GM12878 (cell line): Measurements from ENCODE around the gene COPZ2. TPM values are rescaled to one million over a fixed set of nuclear protein-coding genes. Genes with fewer than 3 reads are reported as not detected.

Source experiments
- ATAC-seq: fragments of 200-7000 bp; cut with Tn5 transposase; 3 replicates; pipeline ENCODE4 v1.9.1; 2020; ENCODE audit warnings: mild to moderate bottlenecking, moderate library complexity
- BruUV-seq: library from RNA; stranded (reverse); fragments of 400-500 nt; replicated peaks from 2 replicates; lab custom pipeline; 2021; lab: Mats Ljungman, UMichigan
- CTCF ChIA-PET: fragments of 300-600 bp; sonication (Branson Sonifier 250); formaldehyde crosslinking; extraction: SDS; loops from one replicate; lab custom pipeline; 2021; ENCODE audit warnings: inconsistent platforms; lab: Yijun Ruan, JAX
- POLR2A ChIA-PET: fragments of 350-600 bp; formaldehyde crosslinking; extraction: SDS; loops from one replicate; lab custom pipeline; 2021; ENCODE audit warnings: inconsistent platforms; lab: Charles Lee
- RAD21 ChIA-PET: fragments of 300-600 bp; sonication (Branson Sonifier 250); formaldehyde crosslinking; loops from one replicate; lab custom pipeline; 2023; ENCODE audit warnings: antibody characterized with exemption; ENCODE audit not compliant: unreplicated experiment; lab: Charles Lee
- SMC1A ChIA-PET: fragments of 300-600 bp; sonication (Branson Sonifier 250); formaldehyde crosslinking; loops from one replicate; lab custom pipeline; 2023; ENCODE audit not compliant: unreplicated experiment, uncharacterized antibody; lab: Charles Lee
- DNase-seq: peaks from one replicate; pipeline ENCODE4 v3.0.0-alpha.2; 2011; ENCODE audit warnings: low read depth, low spot score
- FAIRE-seq: peaks from 3 replicates; lab custom pipeline; 2011; peaks lifted over from hg19 to GRCh38; lab: Jason Lieb, UNC
- H2AFZ ChIP-seq: 2 replicates; pipeline ENCODE4 v1.6.0; 2011; ENCODE audit warnings: low read depth, low read length, control low read depth; ENCODE audit not compliant: control insufficient read depth
- H3K27ac ChIP-seq: 2 replicates; pipeline ENCODE4 v1.5.1; 2011; ENCODE audit warnings: control low read depth; ENCODE audit not compliant: control insufficient read depth, insufficient read depth
- H3K27me3 ChIP-seq, 2 experiments: replicated peaks in 1 of 2; 2 replicates each; pipeline versions ENCODE4 v1.6.0 to v1.6.1; 2011; ENCODE audit warnings: low read length in 1 of 2; ENCODE audit not compliant: control insufficient read depth in 2 of 2, insufficient read depth in 2 of 2
- H3K36me3 ChIP-seq, 2 experiments: 2 replicates each; pipeline ENCODE4 v1.5.1; 2011; ENCODE audit warnings: low read length in 1 of 2; ENCODE audit not compliant: control insufficient read depth in 2 of 2, insufficient read depth in 2 of 2
- H3K4me1 ChIP-seq: 2 replicates; pipeline ENCODE4 v1.6.1; 2011; ENCODE audit warnings: mild to moderate bottlenecking, low read length, moderate library complexity, mixed read lengths; ENCODE audit not compliant: control insufficient read depth, insufficient read depth
- H3K4me2 ChIP-seq: 2 replicates; pipeline ENCODE4 v1.6.0; 2011; ENCODE audit warnings: control low read depth; ENCODE audit not compliant: control insufficient read depth, insufficient read depth
- H3K4me3 ChIP-seq: fragments of 200-600 bp; sonication (generic); 2 replicates; pipeline ENCODE4 v1.5.1; 2016
- H3K79me2 ChIP-seq: 2 replicates; pipeline ENCODE4 v1.6.0; 2011; ENCODE audit warnings: low read length; ENCODE audit not compliant: control insufficient read depth, insufficient read depth
- H3K9ac ChIP-seq: 2 replicates; pipeline ENCODE4 v1.8.0; 2011; ENCODE audit warnings: low read length, control low read depth, mixed read lengths; ENCODE audit not compliant: control insufficient read depth, insufficient read depth
- H3K9me3 ChIP-seq: replicated peaks from 3 replicates; pipeline ENCODE4 v1.5.1; 2011; ENCODE audit warnings: mild to moderate bottlenecking, low read length; ENCODE audit not compliant: control insufficient read depth, insufficient read depth
- H4K20me1 ChIP-seq: 2 replicates; pipeline ENCODE4 v1.6.0; 2011; ENCODE audit not compliant: control insufficient read depth, insufficient read depth
- CHD1 ChIP-seq: IDR thresholded peaks from 2 replicates; pipeline ENCODE4 v1.6.1; 2012; ENCODE audit warnings: low read depth, low read length, improper control_type of control experiment
- MTA3 ChIP-seq: IDR thresholded peaks from 2 replicates; pipeline ENCODE4 v1.6.1; 2012; ENCODE audit warnings: low read length, inconsistent platforms, borderline replicate concordance
- NBN ChIP-seq: fragments of 450-650 bp; IDR thresholded peaks from 2 replicates; pipeline ENCODE4 v1.6.1; 2016
- PML ChIP-seq: IDR thresholded peaks from 2 replicates; pipeline ENCODE4 v1.6.1; 2012; ENCODE audit warnings: low read length, inconsistent platforms
- ZNF207 ChIP-seq: fragments of 450-650 bp; IDR thresholded peaks from 2 replicates; pipeline ENCODE4 v1.6.1; 2014; ENCODE audit warnings: antibody characterized with exemption, mild to moderate bottlenecking, borderline replicate concordance
- ZNF274 ChIP-seq: IDR thresholded peaks from one replicate; pipeline ENCODE4 v1.8.0; 2011; ENCODE audit not compliant: insufficient read length, insufficient read depth
- WGBS: methylation state at CpG from one replicate; pipeline ENCODE4 v1.1.6; 2016; ENCODE audit warnings: low lambda C conversion rate; ENCODE audit not compliant: insufficient replicate concordance, insufficient coverage; ENCODE audit errors: missing lambda C conversion rate; 5-methylcytosine and 5-hydroxymethylcytosine counted together
- in situ Hi-C: fragments of 300-500 bp; cut with MboI; formaldehyde crosslinking; loops from 9 replicates; pipeline ENCODE4 v1.14.3; 2018; ENCODE audit warnings: mixed read lengths
- intact Hi-C: fragments of 100-400 bp; cut with micrococcal nuclease; formaldehyde crosslinking; loops from one replicate; pipeline ENCODE4 v1.14.2; 2022; ENCODE audit not compliant: unreplicated experiment
- polyA plus RNA-seq, 11 experiments: library from polyadenylated mRNA; depleted of rRNA in 4 of 11; unstranded in 6 of 11; stranded (reverse) in 5 of 11; fragments of >200 nt; fragmentation: Nextera tagmentation in 4 of 11; fragmentation: Illumina TruSeq in 1 of 11; extraction: Ambion mirVana in 4 of 11; extraction: Trizol in 1 of 11; gene quantifications; 1 replicate in 1 of 11; 2 replicates in 10 of 11; pipeline versions ENCODE4 v1.2.1 to v1.2.3, GENCODE V29; 2011 to 2016; ENCODE audit warnings: inconsistent platforms in 2 of 11, missing spikeins in 2 of 11, low read depth in 1 of 11
- total RNA-seq, 4 experiments: library from RNA; depleted of rRNA in 3 of 4; stranded (reverse); fragments of >200 nt in 3 of 4; fragmentation: Illumina TruSeq in 1 of 4; extraction: Trizol in 1 of 4; gene quantifications; 2 replicates each; pipeline versions ENCODE4 v1.2.1 to v1.2.3, GENCODE V29; 2013 to 2021
- TF ChIP-seq, protein P1 (sequence below): fragments of 150-350 bp; IDR thresholded peaks from 2 replicates; pipeline ENCODE4 v1.6.1; 2016; ENCODE audit warnings: low read depth, low read length

COPZ2 gene
- total and polyA plus RNA-seq, 10 of the 15 experiments (the other 5 are each of a cell fraction or from before 2014, with no cell fraction given), result 0.20 to 4.3 (median 2.6) TPM

GRCh38 chr17:47995241-47995935 lies 42.2 kb downstream of the COPZ2 start:
- in situ Hi-C loops, result no loop called here
- Histone ChIP-seq H3K4me2 (no peak overlapping the region), H3K27me3 (no peaks in the 10 kb centered on the region), H3K36me3 (no peaks in the 10 kb centered on the region), H3K9ac (no peak overlapping the region), H4K20me1 (no peaks in the 10 kb centered on the region), H3K9me3 (no peaks in the 10 kb centered on the region), H3K79me2 (no peaks in the 10 kb centered on the region), H3K4me1 (no peaks in the 10 kb centered on the region), H3K27ac (no peak overlapping the region), H2AFZ (no peak overlapping the region), H3K4me3 (no peak overlapping the region)
- BruUV-seq, result no TSS peak
- no peak for TF ChIP-seq NBN
- no peak for TF ChIP-seq MTA3
- FAIRE-seq, result no peak
- POLR2A ChIA-PET, result interaction anchor here (1.4 kb wide), 1 partner anchor 17 kb away, joined by 3 read pairs; no protein-coding TSS in a partner anchor
- SMC1A ChIA-PET, result interaction anchor here (1.1 kb wide), 1 partner anchor 17 kb away, joined by 5 read pairs; no protein-coding TSS in a partner anchor
- 60% methylated on average over 13 of the region's 13 CpGs for WGBS
- CTCF ChIA-PET, result interaction anchor here (0.7 to 2.8 kb wide), 5 partner anchors 8 to 49 kb away, joined by 3 to 7 read pairs (median 4); partner anchors contain the start of gene CDK5RAP3
- intact Hi-C loops, result no loop called here
- ATAC-seq, result no peak
- RAD21 ChIA-PET, result interaction anchor here (1.6 kb wide), 1 partner anchor 23 kb away, joined by 6 read pairs; no protein-coding TSS in a partner anchor
- DNase-seq, result no peak

DNA sequence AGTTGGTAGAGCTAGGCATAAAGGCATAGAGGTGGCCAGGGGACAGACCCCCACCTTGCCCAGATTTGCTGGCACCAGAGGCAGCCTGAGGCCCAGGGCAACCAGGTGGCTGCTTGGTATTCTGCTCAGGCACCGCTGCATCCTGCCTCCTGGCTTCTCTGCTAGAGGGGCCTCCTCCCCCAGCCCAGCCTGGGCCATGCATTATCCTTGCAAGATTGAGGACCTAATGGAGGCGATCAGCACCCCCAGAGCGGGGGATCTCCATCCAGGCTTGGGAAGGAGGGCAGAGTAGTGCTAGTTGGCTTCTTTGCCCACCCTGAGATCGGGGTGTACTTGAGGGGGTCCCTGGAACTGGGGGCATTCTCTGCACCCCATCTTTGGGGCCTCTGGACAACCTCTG lies 42.9 kb downstream of the COPZ2 start:
- H3K4me3 ChIP-seq, result no peak overlapping the region
- no peak for TF ChIP-seq ZNF207
- no peak for TF ChIP-seq ZNF274
- no peak for TF ChIP-seq PML
- TF ChIP-seq, protein P1, sequence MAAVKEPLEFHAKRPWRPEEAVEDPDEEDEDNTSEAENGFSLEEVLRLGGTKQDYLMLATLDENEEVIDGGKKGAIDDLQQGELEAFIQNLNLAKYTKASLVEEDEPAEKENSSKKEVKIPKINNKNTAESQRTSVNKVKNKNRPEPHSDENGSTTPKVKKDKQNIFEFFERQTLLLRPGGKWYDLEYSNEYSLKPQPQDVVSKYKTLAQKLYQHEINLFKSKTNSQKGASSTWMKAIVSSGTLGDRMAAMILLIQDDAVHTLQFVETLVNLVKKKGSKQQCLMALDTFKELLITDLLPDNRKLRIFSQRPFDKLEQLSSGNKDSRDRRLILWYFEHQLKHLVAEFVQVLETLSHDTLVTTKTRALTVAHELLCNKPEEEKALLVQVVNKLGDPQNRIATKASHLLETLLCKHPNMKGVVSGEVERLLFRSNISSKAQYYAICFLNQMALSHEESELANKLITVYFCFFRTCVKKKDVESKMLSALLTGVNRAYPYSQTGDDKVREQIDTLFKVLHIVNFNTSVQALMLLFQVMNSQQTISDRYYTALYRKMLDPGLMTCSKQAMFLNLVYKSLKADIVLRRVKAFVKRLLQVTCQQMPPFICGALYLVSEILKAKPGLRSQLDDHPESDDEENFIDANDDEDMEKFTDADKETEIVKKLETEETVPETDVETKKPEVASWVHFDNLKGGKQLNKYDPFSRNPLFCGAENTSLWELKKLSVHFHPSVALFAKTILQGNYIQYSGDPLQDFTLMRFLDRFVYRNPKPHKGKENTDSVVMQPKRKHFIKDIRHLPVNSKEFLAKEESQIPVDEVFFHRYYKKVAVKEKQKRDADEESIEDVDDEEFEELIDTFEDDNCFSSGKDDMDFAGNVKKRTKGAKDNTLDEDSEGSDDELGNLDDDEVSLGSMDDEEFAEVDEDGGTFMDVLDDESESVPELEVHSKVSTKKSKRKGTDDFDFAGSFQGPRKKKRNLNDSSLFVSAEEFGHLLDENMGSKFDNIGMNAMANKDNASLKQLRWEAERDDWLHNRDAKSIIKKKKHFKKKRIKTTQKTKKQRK, result no peak
- TF ChIP-seq CHD1, result no peak
- ChIA-PET RAD21 (interaction anchor here (1.6 to 2.2 kb wide), 2 partner anchors 23 to 45 kb away, joined by 6 read pairs; no protein-coding TSS in a partner anchor), SMC1A (interaction anchor here (1.2 to 1.4 kb wide), 2 partner anchors 26 to 44 kb away, joined by 3 to 4 read pairs; no protein-coding TSS in a partner anchor), POLR2A (interaction anchor here (1.4 kb wide), 1 partner anchor 17 kb away, joined by 3 read pairs; no protein-coding TSS in a partner anchor), CTCF (interaction anchor here (0.7 to 2.8 kb wide), 7 partner anchors 9 to 48 kb away, joined by 3 to 13 read pairs (median 5); partner anchors contain the start of gene CDK5RAP3)
- H3K9ac ChIP-seq, result no peak overlapping the region
- in situ Hi-C loops, result no loop called here
- no TSS peak for BruUV-seq
- H4K20me1 ChIP-seq, result no peaks in the 10 kb centered on the region
- no peaks in the 10 kb centered on the region for H3K9me3 ChIP-seq
- no peak for ATAC-seq
- H3K36me3 ChIP-seq, result no peaks in the 10 kb centered on the region
- 32% methylated on average over 4 of the region's 4 CpGs for WGBS
- no peak for FAIRE-seq
- H3K79me2 ChIP-seq, result no peaks in the 10 kb centered on the region
- H2AFZ ChIP-seq, result no peak overlapping the region
- no peak overlapping the region for H3K27ac ChIP-seq
- intact Hi-C loops, result no loop called here
- DNase-seq, result no peak
- H3K4me2 ChIP-seq, result no peak overlapping the region
- H3K27me3 ChIP-seq, result no peaks in the 10 kb centered on the region
- peaks cover 2% of the 10 kb centered on the region; the same call in 1 of the 2 replicates for H3K4me1 ChIP-seq
